ENCODE results near the gene KRTAP5-3. TPM values are rescaled to one million over a fixed set of nuclear protein-coding genes. Genes with fewer than 3 reads are reported as not detected.

The KRTAP5-3 gene
- polyA plus RNA-seq, 4 donors = not detected

DNA sequence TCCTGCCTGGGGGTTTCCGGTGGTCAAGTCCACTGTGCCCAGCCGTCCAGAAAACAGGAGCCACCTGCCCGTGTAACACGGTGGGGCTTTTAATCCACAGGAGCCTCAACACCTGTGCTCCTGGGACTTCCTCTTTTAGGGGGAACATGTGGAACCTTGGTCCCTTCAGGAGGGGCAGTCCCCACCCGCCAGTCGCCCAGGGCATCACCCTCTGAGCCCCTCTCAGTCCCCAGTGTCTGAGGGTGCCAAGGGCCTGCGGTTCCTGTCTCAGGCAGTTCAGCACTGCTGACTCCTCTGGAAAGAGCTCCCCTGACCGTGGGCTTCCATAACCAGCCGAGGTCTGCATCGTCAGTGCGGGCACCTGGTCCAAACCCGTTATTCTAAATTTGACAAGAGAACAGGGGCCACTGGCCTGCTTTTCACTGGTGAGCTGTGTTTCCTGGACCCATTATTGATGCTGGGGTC, 37.1 kb upstream of the KRTAP5-3 start:
- Histone ChIP-seq H3K36me3 (ENCODE audit: control insufficient read depth in 3 of 3, insufficient read depth in 2 of 3, low read depth in 1 of 3, low read length in 3 of 3) (no peaks in the 10 kb centered on the region), H3K4me1 (ENCODE audit: control insufficient read depth in 3 of 3, insufficient read depth in 2 of 3, low read depth in 1 of 3, low read length in 2 of 3) (no peaks in the 10 kb centered on the region), H3K9me3 (ENCODE audit: control insufficient read depth in 2 of 2, insufficient read depth in 1 of 2, low read depth in 1 of 2, low read length in 1 of 2) (no peaks in the 10 kb centered on the region), H3K27me3 (ENCODE audit: control insufficient read depth in 3 of 3, insufficient read depth in 3 of 3, low read length in 3 of 3) (peaks cover 0 to 2% (median 1%) of the 10 kb centered on the region in 3 donors), H3K27ac (ENCODE audit: low read depth in 1 of 3, low read length in 2 of 3) (no peak overlapping the region), H3K4me3 (ENCODE audit: low read depth in 1 of 3, low read length in 3 of 3) (no peak overlapping the region)
- DNase-seq (no peak), FAIRE-seq (no peak)
- WGBS, 3 donors = 63 to 72% (median 70%) methylated on average over 10 to 12 of the region's 12 CpGs

GRCh38 chr11:1644601-1645356, 36.5 kb upstream of the KRTAP5-3 start:
- Histone ChIP-seq H3K36me3 (ENCODE audit: control insufficient read depth in 3 of 3, insufficient read depth in 2 of 3, low read depth in 1 of 3, low read length in 3 of 3) (no peaks in the 10 kb centered on the region), H3K4me1 (ENCODE audit: control insufficient read depth in 3 of 3, insufficient read depth in 2 of 3, low read depth in 1 of 3, low read length in 2 of 3) (no peaks in the 10 kb centered on the region), H3K4me3 (ENCODE audit: low read depth in 1 of 3, low read length in 3 of 3) (no peak overlapping the region), H3K27ac (ENCODE audit: low read depth in 1 of 3, low read length in 2 of 3) (no peak overlapping the region), H3K27me3 (ENCODE audit: control insufficient read depth in 3 of 3, insufficient read depth in 3 of 3, low read length in 3 of 3) (peaks cover 0 to 5% (median 2%) of the 10 kb centered on the region in 3 donors), H3K9me3 (ENCODE audit: control insufficient read depth in 2 of 2, insufficient read depth in 1 of 2, low read depth in 1 of 2, low read length in 1 of 2) (no peaks in the 10 kb centered on the region)
- DNase-seq (no peak), FAIRE-seq (no peak)
- WGBS, 3 donors = 73 to 82% (median 80%) methylated on average over 17 to 20 of the region's 20 CpGs

- H3K27me3 ChIP-seq (ENCODE audit: control insufficient read depth in 3 of 3, insufficient read depth in 3 of 3, low read length in 3 of 3) = peaks cover 0 to 11% (median 3%) of the 10 kb centered on the region in 3 donors
- no peak for DNase-seq
- no peak overlapping the region for H3K4me3 ChIP-seq (ENCODE audit: low read depth in 1 of 3, low read length in 3 of 3)
- no peaks in the 10 kb centered on the region for H3K4me1 ChIP-seq (ENCODE audit: control insufficient read depth in 3 of 3, insufficient read depth in 2 of 3, low read depth in 1 of 3, low read length in 2 of 3)
- 86 to 93% (median 88%) methylated on average over 20 of the region's 20 CpGs for WGBS, 3 donors
- no peak for FAIRE-seq
- no peak overlapping the region for H3K27ac ChIP-seq (ENCODE audit: low read depth in 1 of 3, low read length in 2 of 3)
- no peaks in the 10 kb centered on the region for H3K36me3 ChIP-seq (ENCODE audit: control insufficient read depth in 3 of 3, insufficient read depth in 2 of 3, low read depth in 1 of 3, low read length in 3 of 3)
- no peaks in the 10 kb centered on the region for H3K9me3 ChIP-seq (ENCODE audit: control insufficient read depth in 2 of 2, insufficient read depth in 1 of 2, low read depth in 1 of 2, low read length in 1 of 2)
Measured at GRCh38 chr11:1643146-1643690, 35.0 kb upstream of the KRTAP5-3 start.

- H3K27me3 ChIP-seq (ENCODE audit: control insufficient read depth in 3 of 3, insufficient read depth in 3 of 3, low read length in 3 of 3) = peaks cover 0 to 11% (median 3%) of the 10 kb centered on the region in 3 donors
- no peaks in the 10 kb centered on the region for H3K9me3 ChIP-seq (ENCODE audit: control insufficient read depth in 2 of 2, insufficient read depth in 1 of 2, low read depth in 1 of 2, low read length in 1 of 2)
- DNase-seq = no peak
- H3K27ac ChIP-seq (ENCODE audit: low read depth in 1 of 3, low read length in 2 of 3) = no peak overlapping the region
- no peaks in the 10 kb centered on the region for H3K36me3 ChIP-seq (ENCODE audit: control insufficient read depth in 3 of 3, insufficient read depth in 2 of 3, low read depth in 1 of 3, low read length in 3 of 3)
- FAIRE-seq = no peak
- H3K4me3 ChIP-seq (ENCODE audit: low read depth in 1 of 3, low read length in 3 of 3) = no peak overlapping the region
- H3K4me1 ChIP-seq (ENCODE audit: control insufficient read depth in 3 of 3, insufficient read depth in 2 of 3, low read depth in 1 of 3, low read length in 2 of 3) = no peaks in the 10 kb centered on the region
- 70 to 81% (median 75%) methylated on average over 27 to 29 of the region's 29 CpGs for WGBS, 3 donors
Measured at GRCh38 chr11:1642288-1643145, 34.3 kb upstream of the KRTAP5-3 start.

- Histone ChIP-seq H3K36me3 (ENCODE audit: control insufficient read depth in 3 of 3, insufficient read depth in 2 of 3, low read depth in 1 of 3, low read length in 3 of 3) (no peaks in the 10 kb centered on the region), H3K27ac (ENCODE audit: low read depth in 1 of 3, low read length in 2 of 3) (no peak overlapping the region), H3K27me3 (ENCODE audit: control insufficient read depth in 3 of 3, insufficient read depth in 3 of 3, low read length in 3 of 3) (peaks cover 0 to 16% (median 2%) of the 10 kb centered on the region in 3 donors), H3K4me1 (ENCODE audit: control insufficient read depth in 3 of 3, insufficient read depth in 2 of 3, low read depth in 1 of 3, low read length in 2 of 3) (no peaks in the 10 kb centered on the region), H3K4me3 (ENCODE audit: low read depth in 1 of 3, low read length in 3 of 3) (no peak overlapping the region), H3K9me3 (ENCODE audit: control insufficient read depth in 2 of 2, insufficient read depth in 1 of 2, low read depth in 1 of 2, low read length in 1 of 2) (no peaks in the 10 kb centered on the region)
- no peak for DNase-seq
- 71 to 86% (median 86%) methylated on average over 15 of the region's 15 CpGs for WGBS, 3 donors
- FAIRE-seq = no peak
Measured at GRCh38 chr11:1641096-1641495, 32.8 kb upstream of the KRTAP5-3 start.

DNA sequence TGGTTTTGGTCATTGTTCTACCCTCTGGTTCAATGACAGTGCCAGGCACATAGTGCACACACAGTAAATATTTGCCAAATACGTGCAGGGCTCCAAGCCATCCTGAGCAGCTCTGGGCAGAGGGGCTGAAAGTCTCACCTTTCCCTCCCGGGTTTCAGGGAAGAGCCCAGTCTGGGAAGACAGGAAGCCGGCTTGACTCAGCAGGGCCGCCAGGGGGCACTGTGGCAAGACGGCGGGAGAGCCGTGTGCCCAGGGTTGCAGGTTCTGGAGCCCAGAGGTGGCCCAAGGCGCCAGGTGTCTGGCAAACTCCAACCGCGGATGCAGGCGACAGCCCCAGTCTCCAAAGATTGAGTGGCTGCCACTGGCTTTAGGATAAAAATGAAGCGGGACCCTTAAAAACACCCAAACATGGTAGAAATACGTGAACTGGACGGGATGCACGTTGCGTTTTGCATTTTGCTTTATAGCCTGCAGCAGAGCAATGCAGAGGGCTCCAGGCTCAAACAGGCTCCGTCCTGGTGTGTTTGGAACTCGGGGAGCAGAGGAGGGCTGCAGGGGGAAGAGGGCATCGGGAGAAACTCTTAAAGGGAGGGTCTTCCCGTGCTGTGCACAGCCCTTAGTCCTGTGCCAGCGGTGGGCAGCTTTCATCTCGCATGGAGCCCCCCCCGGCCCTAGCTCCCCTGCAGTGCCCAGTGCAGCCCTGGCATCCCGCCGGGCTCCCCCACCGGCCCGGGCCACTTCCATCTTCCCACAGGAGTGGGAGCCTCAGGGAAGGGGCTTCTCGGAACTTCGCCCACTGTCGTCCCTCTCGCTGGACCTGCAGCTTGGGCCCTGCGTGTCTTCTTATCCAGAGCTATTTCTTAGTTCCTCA, 32.0 kb upstream of the KRTAP5-3 start:
- Histone ChIP-seq H3K36me3 (ENCODE audit: control insufficient read depth in 3 of 3, insufficient read depth in 2 of 3, low read depth in 1 of 3, low read length in 3 of 3) (no peaks in the 10 kb centered on the region), H3K9me3 (ENCODE audit: control insufficient read depth in 2 of 2, insufficient read depth in 1 of 2, low read depth in 1 of 2, low read length in 1 of 2) (no peaks in the 10 kb centered on the region), H3K27ac (ENCODE audit: low read depth in 1 of 3, low read length in 2 of 3) (no peak overlapping the region), H3K4me3 (ENCODE audit: low read depth in 1 of 3, low read length in 3 of 3) (no peak overlapping the region), H3K4me1 (ENCODE audit: control insufficient read depth in 3 of 3, insufficient read depth in 2 of 3, low read depth in 1 of 3, low read length in 2 of 3) (no peaks in the 10 kb centered on the region), H3K27me3 (ENCODE audit: control insufficient read depth in 3 of 3, insufficient read depth in 3 of 3, low read length in 3 of 3) (peaks cover 0 to 15% (median 2%) of the 10 kb centered on the region in 3 donors)
- FAIRE-seq (no peak), DNase-seq (peak; percentile 46 to 60)
- 48 to 52% (median 51%) methylated on average over 31 to 32 of the region's 32 CpGs for WGBS, 3 donors

DNA sequence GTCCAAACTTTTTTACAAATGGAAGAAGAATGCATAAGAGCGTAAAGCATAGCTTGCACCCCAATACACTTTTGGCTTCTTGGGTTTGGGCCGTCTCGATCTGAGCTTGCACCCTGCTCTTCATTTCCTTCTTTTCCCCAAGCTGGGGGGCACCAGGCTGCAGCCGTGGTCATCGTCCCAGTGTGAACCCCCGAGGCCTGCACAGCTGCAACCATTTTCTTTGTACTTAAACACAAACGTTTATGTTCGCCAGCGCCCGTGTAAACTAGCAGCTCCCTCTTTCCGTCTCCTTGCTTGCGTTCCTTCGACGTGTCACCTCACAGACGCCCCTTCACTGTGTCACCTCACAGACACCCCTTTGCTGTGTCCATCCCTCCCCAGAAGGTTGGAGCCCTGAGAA, 31.4 kb upstream of the KRTAP5-3 start:
- no peaks in the 10 kb centered on the region for H3K36me3 ChIP-seq (ENCODE audit: control insufficient read depth in 3 of 3, insufficient read depth in 2 of 3, low read depth in 1 of 3, low read length in 3 of 3)
- 47 to 55% (median 53%) methylated on average over 15 of the region's 15 CpGs for WGBS, 3 donors
- H3K4me3 ChIP-seq (ENCODE audit: low read depth in 1 of 3, low read length in 3 of 3) = no peak overlapping the region
- FAIRE-seq (no peak), DNase-seq (no peak)
- H3K27ac ChIP-seq (ENCODE audit: low read depth in 1 of 3, low read length in 2 of 3) = peak overlapping the region in 1 of 3 donors; percentile 38
- H3K9me3 ChIP-seq (ENCODE audit: control insufficient read depth in 2 of 2, insufficient read depth in 1 of 2, low read depth in 1 of 2, low read length in 1 of 2) = no peaks in the 10 kb centered on the region
- H3K4me1 ChIP-seq (ENCODE audit: control insufficient read depth in 3 of 3, insufficient read depth in 2 of 3, low read depth in 1 of 3, low read length in 2 of 3) = no peaks in the 10 kb centered on the region
- H3K27me3 ChIP-seq (ENCODE audit: control insufficient read depth in 3 of 3, insufficient read depth in 3 of 3, low read length in 3 of 3) = peaks cover 0 to 14% (median 2%) of the 10 kb centered on the region in 3 donors
